GM21515 (cell line): ENCODE measurements around the gene FAM151A.

ENCODE experiments used
- ATAC-seq: cut with Tn5 transposase; IDR thresholded peaks from one replicate; pipeline ENCODE4 v1.9.1; 2021; ENCODE audit not compliant: unreplicated experiment

FAM151A gene

DNA sequence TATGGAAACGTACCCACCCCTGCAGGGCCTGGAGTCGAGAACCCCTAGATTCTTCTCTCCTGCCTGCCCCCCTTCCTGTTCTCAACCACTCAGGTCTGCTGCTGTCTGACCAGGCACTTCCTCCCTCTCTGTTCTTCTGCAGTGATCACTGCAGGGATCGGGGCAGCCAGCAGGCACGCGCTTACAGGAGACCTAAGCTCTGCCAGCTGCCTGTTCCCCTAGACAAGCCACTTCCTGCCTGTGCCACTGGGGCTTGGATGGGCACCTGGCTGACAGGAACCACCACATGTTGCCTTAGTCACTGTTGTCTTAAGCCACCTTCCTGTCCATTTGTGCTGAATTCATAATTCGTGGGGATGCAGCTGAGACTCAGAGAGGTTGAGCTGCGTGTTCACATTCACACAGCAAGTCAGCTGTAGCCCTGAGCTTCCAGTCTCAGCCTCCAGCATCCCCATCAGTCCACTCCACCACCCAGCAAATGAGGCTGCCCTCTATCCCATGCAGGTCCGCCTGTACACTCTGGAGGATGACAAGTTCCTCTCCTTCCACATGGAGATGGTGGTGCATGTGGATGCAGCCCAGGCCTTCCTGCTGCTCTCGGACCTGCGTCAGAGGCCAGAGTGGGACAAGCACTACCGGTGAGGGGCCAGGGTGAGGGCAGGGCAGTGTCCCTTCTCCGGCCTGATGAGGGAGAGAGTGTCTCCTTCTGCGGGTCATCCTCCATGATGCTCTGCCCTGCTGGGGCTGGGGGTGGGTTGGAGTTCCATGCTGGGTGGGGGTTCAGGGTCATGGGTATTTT is 18.6 kb downstream of the FAM151A start:
- no peak for ATAC-seq

- no peak for ATAC-seq
Observed at GRCh38 chr1:54604051-54604450, 19.3 kb downstream of the FAM151A start.

GRCh38 chr1:54603241-54603640 is 20.1 kb downstream of the FAM151A start:
- no peak for ATAC-seq

- ATAC-seq: no peak
Observed at GRCh38 chr1:54602554-54602953, 20.8 kb downstream of the FAM151A start.

DNA sequence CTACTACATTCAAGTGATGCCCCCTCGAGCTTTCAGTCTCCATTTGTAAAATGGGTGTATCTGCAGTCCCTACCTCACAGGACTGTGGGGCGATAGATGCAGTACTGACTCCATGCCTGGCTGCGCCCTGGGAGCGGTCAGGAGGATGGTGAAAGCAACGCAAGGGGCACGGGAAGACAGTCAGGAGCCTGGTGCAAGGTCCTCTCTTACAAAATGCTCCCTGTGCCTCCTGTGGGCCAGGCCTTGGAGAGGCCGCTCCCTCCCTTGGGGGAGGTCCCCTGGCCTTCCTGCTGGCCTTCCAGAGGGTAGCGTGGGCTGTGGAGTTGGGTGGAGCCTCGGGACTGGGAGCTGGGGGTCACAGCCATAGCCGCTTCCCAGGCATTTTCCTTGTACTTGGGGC is 21.6 kb downstream of the FAM151A start:
- no peak for ATAC-seq

- no peak for ATAC-seq
Observed at GRCh38 chr1:54600947-54601721, 22.2 kb downstream of the FAM151A start.

DNA sequence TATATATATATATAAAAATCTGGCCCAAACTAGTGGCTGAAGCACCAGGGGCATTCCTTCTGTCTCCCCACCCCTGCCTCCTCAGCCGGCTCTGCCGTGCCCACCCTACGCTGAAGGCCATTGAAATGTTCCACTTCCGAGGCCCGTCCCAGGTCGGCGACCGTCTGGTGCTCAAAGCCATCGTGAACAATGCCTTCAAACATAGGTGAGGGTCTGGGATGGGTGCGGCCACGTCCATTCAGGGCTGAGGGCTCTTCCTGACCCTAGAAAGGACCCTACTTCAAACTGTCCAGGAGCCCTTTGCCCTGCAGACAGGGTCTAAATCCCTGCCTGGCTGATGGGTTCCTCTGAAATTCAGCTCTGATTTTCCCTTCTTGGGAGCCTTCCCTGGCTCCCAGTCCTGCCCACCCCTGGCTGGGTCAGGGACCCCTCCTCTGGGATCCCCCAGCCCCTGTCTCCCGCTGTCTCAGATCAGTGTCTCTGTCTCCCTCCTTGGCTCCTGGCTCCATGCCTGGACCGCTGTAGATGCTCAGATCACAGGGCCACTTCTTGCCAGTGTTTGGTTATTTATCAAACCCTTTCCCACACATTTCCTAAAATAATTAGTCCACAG is 24.0 kb downstream of the FAM151A start:
- ATAC-seq: no peak

DNA sequence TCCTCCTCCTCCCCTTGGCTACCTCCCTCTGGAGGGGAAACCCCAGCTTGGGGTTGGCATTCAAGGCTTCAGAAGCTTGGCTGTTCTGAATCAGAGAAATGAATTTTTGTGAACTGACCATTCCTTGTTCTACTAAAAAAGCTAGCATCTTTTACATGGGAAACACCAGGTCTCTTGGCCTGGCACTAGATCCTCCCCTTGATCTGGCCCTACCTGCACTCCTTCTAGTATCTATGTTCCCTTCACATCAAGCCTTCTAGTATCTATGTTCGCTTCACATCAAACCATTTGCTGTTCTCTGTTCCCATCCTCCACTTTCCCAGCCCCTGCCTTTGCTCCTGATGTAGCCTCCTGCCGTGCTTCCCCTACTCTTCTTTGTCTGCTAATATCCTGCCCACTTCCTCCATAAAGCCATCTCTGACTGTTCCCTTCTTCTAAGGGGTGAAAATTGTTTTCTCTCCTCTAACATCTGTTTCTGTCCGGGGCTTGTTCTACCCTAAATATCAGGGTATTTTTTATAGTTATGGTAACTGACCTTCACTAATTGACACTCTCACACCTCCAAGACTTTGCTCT is 25.8 kb downstream of the FAM151A start:
- no peak for ATAC-seq

- ATAC-seq: no peak
Observed at GRCh38 chr1:54596756-54597155, 26.6 kb downstream of the FAM151A start.

GRCh38 chr1:54595956-54596498 is 27.3 kb downstream of the FAM151A start:
- no peak for ATAC-seq

DNA sequence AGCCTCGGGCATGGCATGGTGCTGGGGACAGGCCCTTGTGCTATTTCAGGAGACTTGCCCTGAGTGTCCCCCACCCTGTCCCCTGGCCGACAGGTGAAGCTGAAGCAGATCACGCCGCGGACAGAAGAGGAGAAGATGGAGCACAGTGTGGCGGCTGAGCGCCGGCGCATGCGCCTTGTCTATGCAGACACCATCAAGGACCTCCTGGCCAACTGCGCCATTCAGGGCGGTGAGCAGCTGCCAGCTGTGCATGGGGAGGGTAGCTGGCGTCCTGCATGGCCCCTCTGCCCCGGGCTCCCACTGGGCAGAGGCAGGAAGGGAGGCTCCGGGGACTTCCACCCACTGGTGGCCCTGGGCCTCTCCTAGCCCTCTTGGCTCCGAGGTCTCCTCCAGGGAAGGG is 28.9 kb downstream of the FAM151A start:
- ATAC-seq: no peak

- ATAC-seq: no peak
Observed at GRCh38 chr1:54593571-54594160, 29.7 kb downstream of the FAM151A start.

- ATAC-seq: no peak
Observed at GRCh38 chr1:54591127-54591756, 32.1 kb downstream of the FAM151A start.

DNA sequence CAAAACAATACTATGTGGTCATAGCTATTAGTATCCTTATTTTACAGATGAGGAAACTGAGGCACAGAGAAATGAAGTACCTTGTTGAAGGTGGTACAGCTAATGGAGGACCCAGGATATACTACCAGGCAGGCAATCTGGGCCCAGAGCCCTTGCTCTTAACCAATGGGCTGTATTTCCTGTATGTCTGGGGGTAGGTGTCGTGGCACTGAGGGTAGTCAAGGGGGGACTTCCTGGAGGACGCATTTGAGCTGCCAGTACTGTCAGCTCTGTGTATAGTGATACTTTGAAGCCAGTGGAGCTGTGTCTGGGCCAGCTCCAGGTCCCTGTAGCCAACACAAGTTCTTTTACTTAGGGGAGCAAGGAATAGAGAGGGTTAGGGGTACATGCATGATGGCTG is 34.9 kb downstream of the FAM151A start:
- no peak for ATAC-seq

GRCh38 chr1:54585181-54586066 is 37.9 kb downstream of the FAM151A start:
- ATAC-seq: no peak

GRCh38 chr1:54584575-54584974 is 38.8 kb downstream of the FAM151A start:
- no peak for ATAC-seq

GRCh38 chr1:54583871-54584270 is 39.5 kb downstream of the FAM151A start:
- no peak for ATAC-seq

DNA sequence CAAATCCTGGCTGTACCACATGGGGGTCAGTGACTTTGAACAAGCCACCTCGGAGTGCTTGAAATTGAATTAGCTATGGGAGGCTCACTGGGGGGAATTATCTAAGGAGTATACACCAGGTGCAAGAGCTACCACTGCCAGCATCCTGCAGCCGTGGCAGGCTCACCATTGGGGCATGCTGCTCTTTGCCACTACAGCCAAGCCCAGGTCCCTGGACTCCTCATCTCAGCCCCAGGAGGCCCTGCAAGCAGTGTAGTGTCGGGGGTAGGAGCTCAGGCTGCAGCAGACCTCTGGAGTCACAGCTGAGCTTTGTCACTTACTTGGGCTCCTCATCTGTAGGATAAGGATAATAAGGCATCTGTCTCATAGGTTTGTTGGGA is 40.0 kb downstream of the FAM151A start:
- ATAC-seq: no peak

GRCh38 chr1:54582566-54583306 is 40.6 kb downstream of the FAM151A start:
- no peak for ATAC-seq
